Astrocyte (in vitro differentiated cells and primary cell): ENCODE measurements around the gene TNFAIP2.

ENCODE experiments used
- EZH2 ChIP-seq: IDR thresholded peaks from 2 replicates; pipeline ENCODE4 v1.6.1; 2012; ENCODE audit warnings: mild to moderate bottlenecking, low read length, inconsistent platforms; ENCODE audit not compliant: insufficient read depth
- TF ChIP-seq, protein P1 (sequence below): IDR thresholded peaks from 2 replicates; pipeline ENCODE4 v1.5.1; 2011; ENCODE audit warnings: low read depth, mild to moderate bottlenecking, inconsistent platforms, low read length, moderate library complexity; ENCODE audit not compliant: insufficient read depth

GRCh38 chr14:103184046-103184445 lies 60.8 kb downstream of the TNFAIP2 start:
- TF ChIP-seq, protein P1, sequence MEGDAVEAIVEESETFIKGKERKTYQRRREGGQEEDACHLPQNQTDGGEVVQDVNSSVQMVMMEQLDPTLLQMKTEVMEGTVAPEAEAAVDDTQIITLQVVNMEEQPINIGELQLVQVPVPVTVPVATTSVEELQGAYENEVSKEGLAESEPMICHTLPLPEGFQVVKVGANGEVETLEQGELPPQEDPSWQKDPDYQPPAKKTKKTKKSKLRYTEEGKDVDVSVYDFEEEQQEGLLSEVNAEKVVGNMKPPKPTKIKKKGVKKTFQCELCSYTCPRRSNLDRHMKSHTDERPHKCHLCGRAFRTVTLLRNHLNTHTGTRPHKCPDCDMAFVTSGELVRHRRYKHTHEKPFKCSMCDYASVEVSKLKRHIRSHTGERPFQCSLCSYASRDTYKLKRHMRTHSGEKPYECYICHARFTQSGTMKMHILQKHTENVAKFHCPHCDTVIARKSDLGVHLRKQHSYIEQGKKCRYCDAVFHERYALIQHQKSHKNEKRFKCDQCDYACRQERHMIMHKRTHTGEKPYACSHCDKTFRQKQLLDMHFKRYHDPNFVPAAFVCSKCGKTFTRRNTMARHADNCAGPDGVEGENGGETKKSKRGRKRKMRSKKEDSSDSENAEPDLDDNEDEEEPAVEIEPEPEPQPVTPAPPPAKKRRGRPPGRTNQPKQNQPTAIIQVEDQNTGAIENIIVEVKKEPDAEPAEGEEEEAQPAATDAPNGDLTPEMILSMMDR, result no peak
- TF ChIP-seq EZH2, result no peak
